ENCODE results near the gene MRTFA. TPM values are rescaled to one million over a fixed set of nuclear protein-coding genes. Genes with fewer than 3 reads are reported as not detected.

MRTFA gene
- total RNA-seq, 1 donor from 2014 or later: 64.2 TPM

DNA sequence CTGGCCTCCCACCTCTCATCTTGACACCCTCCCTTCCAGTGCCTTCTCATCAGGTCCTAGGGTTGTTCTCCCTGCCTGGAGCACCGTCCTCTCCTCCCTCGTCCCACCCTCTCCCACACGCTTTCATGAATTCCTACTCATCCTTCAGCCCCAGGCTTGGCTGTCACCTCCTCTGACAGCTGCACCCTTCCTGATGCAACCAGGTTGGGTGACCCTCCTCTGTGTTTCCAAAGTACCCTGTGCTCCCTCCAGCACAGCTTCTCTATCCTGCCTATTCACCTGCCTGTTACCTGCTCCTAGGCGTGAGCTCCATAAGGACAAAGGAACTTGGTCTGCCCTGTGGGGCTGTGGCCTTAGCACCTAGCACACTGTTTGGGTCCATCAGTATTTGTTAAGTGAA is 207.7 kb downstream of the MRTFA start:
- DNase-seq (ENCODE audit: low spot score): no peak

DNA sequence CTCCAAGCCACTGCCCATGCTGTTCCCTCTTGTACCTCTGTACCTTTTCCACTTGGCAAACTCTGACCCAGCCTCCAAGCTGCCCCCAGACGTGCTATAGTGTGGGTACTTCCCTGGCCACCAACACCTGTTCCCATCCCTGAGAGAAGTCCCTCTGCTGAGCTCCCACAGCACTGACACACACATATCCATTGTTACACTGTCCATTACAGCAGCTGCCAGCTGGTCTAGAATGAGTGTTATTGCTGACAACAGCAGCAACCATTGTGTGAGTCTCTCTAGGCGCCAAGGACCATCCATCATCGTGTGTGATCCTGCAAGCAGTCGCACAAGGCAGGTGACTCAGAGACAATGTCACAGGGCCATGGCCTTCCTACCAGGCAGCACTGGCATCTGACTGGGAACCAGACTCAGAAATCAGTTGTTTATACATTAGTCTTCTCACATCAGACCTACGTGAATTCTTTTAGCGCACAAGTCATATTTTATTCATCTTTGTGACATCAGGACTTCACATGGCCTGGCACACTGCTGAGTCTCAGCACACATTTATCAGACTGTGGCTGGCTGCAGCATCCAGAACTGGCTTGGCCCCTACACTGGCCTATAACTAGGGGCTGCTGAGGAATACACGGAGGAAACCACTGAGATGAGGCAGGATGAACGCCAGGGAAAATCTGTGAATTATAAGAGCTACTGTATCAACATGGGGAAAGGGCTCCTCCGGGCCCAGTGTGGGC is 209.8 kb downstream of the MRTFA start:
- DNase-seq (ENCODE audit: low spot score): no peak

DNA sequence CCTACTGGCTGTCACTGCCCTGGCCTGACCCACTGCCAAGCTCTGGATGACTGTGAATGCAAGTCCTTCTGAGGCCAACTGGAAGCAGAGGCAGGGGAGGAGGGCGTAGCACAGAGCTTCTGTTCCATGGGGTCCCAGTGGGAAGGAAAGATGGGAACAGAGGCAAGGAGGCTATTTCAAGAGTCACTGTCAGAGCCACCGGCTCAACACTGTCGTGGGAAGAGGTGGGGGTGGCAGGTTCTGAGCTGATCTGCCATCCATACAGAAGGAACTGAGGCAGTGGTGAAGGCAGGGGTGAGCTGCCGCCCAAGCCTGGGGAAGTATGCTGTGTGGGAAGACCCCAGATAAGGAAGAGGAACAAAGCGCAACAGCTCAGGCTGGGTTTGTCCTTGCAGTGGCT is 211.4 kb downstream of the MRTFA start:
- DNase-seq (ENCODE audit: low spot score): no peak

DNA sequence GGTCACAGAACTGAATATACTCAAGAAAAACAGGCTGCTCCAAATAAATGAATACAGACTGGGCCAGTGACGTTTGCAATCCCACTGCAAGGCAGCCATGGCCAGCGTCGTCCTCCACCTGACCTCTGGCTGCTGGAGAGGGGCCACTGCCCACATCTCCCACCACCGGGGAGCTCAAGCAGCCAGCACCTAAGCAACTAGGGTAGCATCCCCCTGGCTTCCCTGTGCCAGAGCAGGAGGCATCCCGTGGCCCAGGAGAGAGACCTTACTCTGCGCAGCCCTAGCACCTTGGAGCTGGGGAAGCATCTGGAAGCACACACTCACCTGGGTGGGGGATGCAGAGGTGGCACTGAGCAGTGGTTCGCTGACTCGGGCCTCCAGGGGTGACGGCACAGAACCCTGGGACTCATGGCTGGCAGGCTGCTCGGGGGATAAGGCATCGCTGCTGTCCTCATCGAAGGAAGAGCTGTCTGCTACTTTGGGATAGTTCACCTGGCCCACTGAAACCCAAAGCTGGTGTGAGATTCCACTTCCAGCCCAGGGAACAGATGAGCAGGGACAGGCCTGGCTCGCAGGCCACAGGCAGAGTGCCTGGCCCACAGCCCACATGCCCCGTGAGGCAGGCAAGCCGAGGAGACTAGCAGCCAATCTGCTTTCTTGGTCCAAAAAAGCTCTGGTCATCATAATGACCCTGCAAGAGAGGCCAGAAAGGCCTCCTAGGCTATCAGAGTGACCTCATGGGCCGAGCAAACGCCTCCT is 212.5 kb downstream of the MRTFA start:
- DNase-seq (ENCODE audit: low spot score): no peak

DNA sequence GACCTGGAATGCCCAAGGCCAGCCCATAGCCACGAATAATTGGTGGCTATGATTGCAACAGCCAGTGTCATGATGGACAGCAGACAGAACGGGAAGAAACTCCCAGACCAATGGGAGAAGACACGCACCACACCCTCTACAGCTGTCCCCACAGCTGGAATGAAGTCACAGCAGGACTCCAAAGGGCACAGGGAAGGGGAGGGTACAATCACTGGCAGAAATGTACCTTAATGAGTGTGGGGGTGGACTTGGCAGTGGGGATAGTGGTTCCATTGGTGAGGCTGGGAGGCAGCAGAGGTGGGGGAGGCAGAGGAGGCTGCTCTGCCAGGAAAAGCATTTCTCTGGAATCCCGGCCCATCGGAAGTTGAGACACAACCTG is 213.2 kb downstream of the MRTFA start:
- no peak for DNase-seq (ENCODE audit: low spot score)

DNA sequence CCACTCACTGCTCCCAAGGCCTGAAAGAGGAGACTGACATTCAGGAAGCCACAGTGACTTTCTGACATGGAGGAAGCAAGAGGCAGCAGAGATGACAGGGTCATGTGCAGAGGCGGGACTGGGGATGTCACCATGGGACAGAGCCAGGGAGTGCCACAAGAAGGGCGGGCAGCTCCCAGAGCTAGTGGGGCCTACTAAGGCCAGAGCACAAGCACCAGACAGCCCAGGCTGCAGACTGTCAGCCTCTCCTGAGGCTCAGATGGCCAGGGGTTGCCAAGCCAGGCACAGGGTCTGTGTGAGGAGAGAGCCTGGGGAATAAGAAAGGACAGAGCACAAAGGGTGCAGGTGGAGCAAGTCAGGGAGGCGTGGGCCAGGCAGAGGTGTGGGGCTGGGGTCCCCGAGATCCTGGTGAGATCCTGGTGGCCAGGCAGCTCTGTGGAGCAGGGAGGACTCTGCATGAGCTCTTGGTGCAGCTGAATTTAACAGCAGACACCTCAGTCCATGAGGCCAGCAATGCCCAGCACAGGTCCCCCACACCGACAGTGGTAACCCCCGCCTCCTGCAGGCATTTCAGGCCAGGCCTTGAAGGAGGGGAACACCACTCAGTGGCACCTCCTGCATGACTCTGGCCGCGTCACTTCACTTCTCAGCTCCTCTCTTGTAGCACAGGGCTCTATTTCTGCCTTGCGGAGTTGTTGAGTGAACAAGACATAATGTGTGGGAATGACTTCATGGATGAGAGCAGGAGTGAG is 213.8 kb downstream of the MRTFA start:
- DNase-seq (ENCODE audit: low spot score): no peak

DNA sequence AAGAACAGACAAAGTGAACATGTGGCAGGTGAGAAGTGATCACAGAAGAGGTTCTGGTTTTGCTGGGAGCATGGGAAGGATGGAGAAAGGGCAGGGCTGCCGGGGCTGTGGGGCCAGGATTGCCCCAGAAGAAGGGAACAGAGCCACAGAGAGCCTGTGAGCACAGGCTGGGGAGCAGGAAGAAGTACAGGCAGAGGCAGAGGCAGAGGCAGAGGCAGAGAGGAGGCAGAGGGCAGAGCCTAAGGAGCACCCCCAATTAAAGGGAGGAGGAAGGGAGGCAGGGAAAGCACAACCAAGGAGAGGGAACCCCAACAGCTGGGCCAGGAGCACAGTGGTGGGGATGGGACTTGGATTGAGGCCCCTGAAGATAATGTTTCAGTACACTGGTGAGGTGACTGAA is 214.6 kb downstream of the MRTFA start:
- no peak for DNase-seq (ENCODE audit: low spot score)

DNA sequence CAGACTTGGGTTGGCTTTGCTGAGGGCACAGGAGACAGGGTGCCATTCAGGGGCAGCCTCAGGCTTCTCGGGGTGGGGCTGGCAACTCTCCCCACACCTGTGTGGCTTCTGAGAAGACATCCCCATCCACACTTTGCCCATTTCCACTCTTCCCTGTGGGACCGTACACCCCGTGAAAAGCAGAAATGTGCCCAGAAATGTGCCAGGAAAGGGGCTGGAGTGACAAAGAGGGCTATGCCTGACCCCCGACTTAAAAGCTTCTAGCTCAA is 215.5 kb downstream of the MRTFA start:
- no peak for DNase-seq (ENCODE audit: low spot score)

DNA sequence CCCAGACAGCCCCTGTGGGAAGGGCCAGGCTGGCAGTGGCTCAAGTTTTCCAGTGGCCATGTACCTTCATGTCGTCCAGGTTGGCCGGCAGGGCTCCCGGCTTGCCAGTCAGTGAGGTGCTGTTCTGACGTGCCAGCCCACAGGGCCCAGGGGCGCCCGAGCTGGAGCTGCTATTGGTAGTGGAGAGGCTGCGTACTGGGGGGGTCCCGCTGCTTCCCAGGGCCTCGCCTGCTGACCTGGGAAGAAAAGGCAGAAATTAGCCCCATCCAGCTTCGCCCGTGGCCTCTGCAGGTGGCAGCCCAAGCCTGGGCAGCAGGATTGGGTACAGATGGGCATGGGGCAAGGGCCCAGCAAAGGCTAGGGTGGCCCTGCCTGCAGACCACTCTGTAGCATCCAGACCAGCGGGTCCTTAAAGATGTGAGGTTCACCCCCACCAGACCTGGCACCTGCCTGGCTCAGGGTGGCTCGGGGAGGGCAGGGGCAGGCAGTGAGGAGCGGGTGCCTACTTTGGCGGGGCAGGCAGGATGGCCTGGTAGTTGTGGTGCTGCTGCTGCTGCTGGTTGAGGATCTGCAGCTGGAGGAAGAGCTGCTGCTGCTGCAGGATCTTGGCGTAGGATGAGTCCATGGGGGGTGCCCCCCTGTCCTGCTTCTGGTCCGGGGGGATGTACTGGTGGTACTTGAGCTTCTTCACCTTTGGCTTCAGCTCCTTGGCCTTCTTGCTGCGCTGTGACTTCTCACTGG is 216.0 kb downstream of the MRTFA start:
- no peak for DNase-seq (ENCODE audit: low spot score)

DNA sequence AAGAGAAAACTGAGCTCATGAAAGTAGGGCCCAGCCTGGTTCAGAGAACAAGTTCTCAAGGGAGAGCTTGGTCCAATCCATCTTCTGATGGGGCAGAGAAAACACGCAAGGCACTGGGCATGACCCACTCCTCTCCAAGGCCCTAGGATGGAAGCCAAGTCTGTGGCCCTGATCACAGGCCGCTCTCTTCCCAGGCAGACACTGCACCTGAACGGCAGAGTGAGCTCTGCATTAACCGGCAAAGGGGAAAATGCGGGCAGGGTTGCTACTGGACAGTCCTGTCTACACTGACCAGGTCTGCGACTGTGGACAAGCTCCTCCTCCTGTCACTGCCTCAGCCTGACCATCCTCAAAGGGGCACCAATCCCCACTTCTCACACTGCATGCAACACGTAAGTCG is 216.8 kb downstream of the MRTFA start:
- DNase-seq (ENCODE audit: low spot score): no peak

DNA sequence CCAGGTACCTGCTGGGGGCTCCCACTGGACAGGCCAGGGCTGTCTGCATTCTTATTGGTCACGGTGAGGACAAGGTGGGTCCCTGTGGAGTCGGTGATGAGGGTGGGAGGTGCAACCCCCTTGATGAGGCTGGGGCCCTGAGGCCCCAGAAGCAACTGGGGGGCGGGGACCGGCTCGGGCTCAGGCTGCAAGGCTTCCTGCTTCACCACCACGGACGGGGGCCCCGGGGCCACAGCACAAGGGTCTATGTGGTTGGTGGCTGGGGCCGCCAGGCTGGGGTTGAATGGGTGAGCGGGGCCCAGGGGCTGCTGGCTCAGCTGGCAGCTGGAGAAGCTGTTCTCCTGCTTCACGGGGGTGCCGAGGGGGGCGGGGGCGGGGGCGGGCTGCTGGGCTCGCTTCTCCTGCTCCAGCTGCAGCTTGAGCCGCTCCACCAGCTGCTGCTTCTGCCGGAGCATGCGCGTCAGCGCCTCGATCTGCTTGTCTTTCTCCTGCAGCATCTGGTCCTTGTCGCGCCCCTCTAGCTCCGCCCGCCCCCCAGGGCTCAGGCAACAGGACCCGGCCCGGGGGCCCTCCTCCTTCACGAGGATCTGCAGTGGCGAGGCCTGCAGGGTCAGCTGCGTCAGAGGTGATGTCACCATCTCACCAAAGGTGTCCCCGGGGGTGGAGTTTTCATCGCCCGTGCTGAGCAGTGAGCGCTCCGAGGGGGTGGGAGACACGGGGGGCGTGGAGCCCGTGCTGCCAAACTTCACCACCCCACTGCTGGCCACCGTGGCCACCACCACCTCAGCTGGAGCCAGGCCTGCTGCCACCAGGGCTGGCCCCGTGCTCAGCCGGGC is 217.9 kb downstream of the MRTFA start:
- DNase-seq (ENCODE audit: low spot score): no peak

DNA sequence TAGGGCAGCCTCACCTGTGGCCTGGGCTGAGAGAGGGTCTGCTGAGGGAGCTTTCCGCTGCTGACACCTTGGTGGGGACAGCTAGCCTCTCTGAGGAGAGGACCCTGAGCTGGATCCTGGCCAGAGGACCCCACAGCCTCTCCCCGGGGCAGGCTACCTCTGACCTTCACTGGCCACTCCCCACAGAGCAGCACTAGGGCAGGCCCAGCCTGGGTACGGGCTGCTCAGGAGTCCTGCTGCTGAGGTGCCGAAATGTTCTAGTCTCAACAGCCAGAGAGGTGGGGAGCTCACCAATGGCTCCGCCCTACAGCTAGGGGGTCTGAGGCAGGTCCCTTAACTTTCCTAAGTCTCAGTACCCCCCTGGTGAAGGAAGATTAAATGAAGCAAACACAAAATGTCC is 218.6 kb downstream of the MRTFA start:
- no peak for DNase-seq (ENCODE audit: low spot score)

DNA sequence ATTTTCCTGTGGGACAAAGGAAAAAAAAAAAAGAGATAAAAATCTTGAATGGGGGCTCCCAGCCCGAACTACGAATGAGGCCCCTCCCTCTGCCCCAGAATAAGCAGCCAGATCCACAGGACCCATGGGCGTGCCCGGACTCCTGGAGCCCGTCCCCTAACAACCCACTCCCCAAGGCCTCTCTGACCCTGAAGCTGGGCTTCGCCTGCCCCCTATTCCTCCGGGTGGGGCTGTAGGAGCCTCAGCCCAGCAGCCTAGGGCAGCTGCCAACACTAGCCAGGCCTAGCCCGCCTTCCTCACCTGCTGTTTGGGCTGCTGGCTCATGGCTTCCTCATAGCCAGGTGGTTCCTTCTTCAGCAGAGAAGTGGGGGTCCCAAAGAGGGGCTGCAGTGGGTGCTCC is 219.5 kb downstream of the MRTFA start:
- no peak for DNase-seq (ENCODE audit: low spot score)

DNA sequence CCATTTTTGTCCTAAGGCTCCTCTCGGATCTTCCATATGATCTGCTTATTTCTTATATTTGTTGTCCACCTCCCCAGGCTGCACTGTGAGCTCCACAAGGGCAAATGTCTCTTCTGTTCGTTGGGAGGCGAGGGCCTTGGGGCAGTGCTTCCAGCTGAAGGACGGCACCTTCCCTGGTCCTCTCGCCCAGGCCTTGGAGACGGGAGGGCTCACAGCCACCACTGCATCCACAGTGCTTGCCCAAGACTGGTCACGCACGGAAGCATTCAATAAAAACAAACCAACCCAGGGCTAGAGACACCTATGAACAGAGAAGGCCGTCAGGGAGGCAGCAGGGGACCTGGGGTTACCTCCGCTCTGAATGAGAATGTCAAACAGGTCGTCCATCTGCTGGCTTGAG is 219.9 kb downstream of the MRTFA start:
- DNase-seq (ENCODE audit: low spot score): no peak

DNA sequence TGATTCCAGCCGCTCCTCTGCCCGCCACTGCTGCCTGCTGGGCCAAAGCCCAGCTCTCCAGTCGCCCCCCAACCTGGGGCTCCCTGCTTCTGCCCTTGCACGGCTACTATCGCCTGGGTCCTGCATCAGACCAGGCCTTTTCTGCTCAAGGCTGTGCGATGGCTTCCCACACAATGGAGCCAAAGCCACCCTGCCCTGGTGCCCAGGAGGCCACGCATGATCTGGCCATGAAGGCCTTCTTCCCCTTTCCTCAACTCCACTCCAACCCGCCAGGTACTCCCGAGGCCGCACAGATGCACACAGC is 220.3 kb downstream of the MRTFA start:
- no peak for DNase-seq (ENCODE audit: low spot score)

DNA sequence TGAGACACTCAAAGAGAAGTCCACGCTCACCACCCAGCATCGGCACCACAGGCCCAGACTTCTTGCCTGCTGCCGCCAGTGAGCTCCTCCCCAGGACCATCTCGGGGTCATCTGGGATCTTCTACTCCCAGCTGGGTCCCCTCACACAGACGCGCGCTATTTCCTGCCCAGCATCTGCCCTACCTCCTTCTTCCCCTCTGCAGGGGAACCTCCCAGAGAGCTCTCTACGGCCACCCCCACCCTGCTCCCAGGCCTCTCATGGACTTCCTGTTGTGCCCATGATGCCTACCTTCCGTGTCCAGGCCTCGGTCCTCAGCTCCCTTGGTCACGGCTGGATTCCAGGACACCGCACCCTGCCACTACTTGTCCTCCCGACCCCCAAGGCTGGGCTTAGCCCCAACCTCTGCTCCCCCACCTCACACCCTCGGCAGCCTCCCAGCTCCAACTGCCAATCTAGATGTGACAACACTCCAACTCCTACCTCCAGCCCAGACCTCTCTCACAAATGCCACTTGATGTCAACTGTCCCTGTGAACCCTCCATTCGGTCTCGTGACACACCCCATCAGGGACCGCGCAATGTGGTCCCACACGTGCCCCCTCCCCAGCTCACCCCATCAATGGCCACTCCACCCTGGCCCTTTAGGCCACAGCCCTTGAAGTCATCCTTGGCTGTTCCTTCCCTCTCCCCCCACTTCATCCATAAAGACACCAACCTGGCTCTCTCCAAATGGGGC is 220.8 kb downstream of the MRTFA start:
- DNase-seq (ENCODE audit: low spot score): no peak

DNA sequence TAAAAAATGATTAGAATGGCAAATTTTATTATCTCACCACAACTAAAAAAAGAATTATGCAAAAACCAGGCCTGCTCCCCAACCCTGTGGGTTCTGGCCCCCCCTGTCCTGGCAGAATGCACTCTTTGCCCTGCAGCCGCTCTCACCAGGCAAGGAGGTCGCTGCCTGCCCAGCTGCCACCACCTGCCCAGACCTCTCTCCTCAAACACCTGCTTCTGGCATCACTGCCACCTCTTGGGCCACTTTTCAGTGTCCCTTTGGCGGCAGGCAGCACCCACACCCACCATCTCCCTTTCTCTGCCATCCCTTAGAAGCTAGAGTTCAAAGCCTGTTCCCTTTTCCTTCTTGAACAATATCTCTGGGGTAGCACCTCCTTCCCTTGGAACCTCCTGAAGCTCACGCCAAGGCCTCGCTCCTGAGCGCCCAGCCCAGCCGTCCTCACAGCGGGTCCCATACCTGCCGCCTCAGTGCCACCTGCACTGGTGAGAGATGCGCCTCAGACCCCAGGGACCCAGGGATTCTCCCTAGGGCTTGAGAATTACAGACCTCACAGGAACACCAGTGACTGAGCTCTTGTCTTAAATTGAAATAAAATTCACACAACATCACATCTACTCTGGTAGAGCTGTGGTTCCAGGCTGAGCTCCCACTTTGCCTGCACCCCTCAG is 221.5 kb downstream of the MRTFA start:
- no peak for DNase-seq (ENCODE audit: low spot score)

DNA sequence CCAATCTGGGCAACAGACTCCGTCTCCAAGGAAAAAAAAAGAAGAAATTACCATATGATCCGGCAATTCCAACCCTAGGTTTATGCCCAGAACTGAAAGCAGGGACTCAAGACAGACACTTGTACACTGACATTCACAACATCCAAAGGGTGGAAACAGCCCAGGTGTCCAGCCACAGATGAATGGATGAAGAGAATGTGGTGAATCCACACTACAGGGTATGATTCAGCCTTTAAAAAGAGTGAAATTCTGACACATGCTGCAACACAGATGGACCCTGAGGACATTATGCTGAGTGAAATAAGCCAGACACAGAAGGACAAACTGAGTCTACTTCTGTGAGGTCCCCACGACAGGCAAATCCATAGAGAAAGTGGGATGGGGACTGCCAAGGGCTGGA is 222.2 kb downstream of the MRTFA start:
- no peak for DNase-seq (ENCODE audit: low spot score)

DNA sequence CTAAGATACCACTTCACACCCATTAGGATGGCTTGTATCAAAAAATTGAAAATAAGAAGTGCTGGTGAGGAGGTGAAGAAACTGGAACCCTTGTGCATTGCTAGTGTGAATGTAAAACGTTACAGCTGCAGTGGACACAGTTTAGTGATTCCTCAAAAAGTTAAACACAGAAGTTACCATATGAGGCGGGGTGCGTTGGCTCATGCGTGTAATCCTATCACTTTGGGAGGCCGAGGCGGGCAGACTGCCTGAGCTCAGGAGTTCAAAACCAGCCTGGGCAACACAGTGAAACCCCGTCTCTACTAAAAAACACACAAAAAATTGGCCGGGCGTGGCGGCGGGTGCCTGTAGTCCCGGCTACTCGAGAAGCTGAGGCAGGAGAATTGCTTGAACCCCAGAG is 222.6 kb downstream of the MRTFA start:
- no peak for DNase-seq (ENCODE audit: low spot score)

DNA sequence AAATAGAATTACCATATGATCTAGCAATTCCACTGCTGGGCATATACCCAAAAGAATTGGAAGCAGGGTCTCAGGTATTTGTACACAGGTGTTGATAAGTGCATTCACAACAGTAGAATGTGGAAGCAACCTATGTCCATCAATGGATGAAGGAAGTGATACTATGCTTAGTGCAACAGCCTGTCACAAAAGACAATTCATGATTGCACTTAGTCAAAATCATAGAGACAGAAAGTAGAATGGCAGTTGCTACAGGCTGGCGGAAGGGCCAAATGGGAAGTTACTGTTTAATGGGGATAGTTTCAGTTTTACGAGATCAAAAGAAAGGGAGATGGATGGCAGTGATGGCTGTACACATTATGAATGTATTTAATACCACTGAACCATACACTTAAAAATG is 224.1 kb downstream of the MRTFA start:
- DNase-seq (ENCODE audit: low spot score): no peak

DNA sequence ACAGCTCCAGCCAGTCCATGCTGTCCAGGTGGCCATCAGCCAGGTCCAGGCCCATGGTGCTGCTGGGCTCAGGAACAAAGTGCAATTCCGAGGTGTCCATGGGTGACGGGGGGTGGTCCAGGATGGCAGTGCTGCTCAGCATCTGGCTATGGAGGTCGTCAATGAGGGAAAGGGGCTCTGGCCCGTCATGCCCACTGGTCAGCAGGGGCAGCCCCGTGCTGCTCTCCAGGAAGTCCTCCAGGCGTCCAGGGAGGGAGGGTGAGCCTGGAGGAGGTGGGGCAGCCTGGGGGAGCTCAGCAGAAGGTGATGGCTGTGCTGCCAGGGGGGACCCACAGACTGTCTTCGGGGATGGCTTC is 225.0 kb downstream of the MRTFA start:
- DNase-seq (ENCODE audit: low spot score): no peak
